Vagina (tissue), 2 donors: ENCODE results near the gene TNS1. TPM values are rescaled to one million over a fixed set of nuclear protein-coding genes. Genes with fewer than 3 reads are reported as not detected.
A peak's percentile ranks its signal among the peaks of the same experiment; 100 is the strongest.

ENCODE experiments used
- DNase-seq, 2 donors: peaks; one replicate each; pipeline ENCODE4 v3.0.0-alpha.2; 2017; ENCODE audit errors: extremely low spot score in 2 of 2
- H3K27ac ChIP-seq: fragments of 200-600 bp; sonication (generic); one replicate; pipeline ENCODE4 v1.5.1; 2019
- H3K27me3 ChIP-seq: fragments of 200-600 bp; sonication (generic); one replicate; pipeline ENCODE4 v1.5.1; 2019
- H3K36me3 ChIP-seq, 2 donors: fragments of 200-600 bp; sonication (generic); one replicate each; pipeline ENCODE4 v1.5.1; 2017 to 2019
- H3K4me1 ChIP-seq: fragments of 200-600 bp; sonication (generic); one replicate; pipeline ENCODE4 v1.5.1; 2019
- H3K4me3 ChIP-seq, 2 donors: fragments of 200-600 bp; sonication (generic); 1 replicate in 1 of 2; 2 replicates in 1 of 2; pipeline ENCODE4 v1.5.1; 2016 to 2019
- H3K9me3 ChIP-seq: fragments of 200-600 bp; sonication (generic); one replicate; pipeline ENCODE4 v1.5.1; 2019
- POLR2A ChIP-seq, 2 donors: fragments of 450-650 bp; IDR thresholded peaks; one replicate each; pipeline ENCODE4 v1.6.1; 2017; ENCODE audit warnings: antibody characterized with exemption in 2 of 2, mild to moderate bottlenecking in 2 of 2, moderate library complexity in 2 of 2
- POLR2AphosphoS5 ChIP-seq, 2 donors: sonication (generic); formaldehyde crosslinking; IDR thresholded peaks; one replicate each; pipeline ENCODE4 v1.9.0; 2017; ENCODE audit warnings: antibody characterized with exemption in 2 of 2, mild to moderate bottlenecking in 2 of 2, low read depth in 1 of 2; ENCODE audit not compliant: insufficient read depth in 1 of 2
- intact Hi-C: fragments of 100-400 bp; cut with DNase I; formaldehyde crosslinking; loops from one replicate; pipeline ENCODE4 v1.15.1; 2023
- total RNA-seq: library from RNA; depleted of rRNA; stranded (reverse); fragments of >200 nt; gene quantifications from one replicate; pipeline ENCODE4 v1.2.3, GENCODE V29; 2016
- TF ChIP-seq, protein P1 (sequence below), 3 experiments: fragments of 450-650 bp in 2 of 3; fragments of 200-600 bp in 1 of 3; sonication (generic) in 1 of 3; IDR thresholded peaks; one replicate each; pipeline ENCODE4 v1.5.1; 2017 to 2019; ENCODE audit warnings: antibody characterized with exemption in 3 of 3, mild to moderate bottlenecking in 2 of 3, moderate library complexity in 2 of 3

Gene TNS1
- total RNA-seq, 1 donor from 2014 or later, result 216 TPM

DNA sequence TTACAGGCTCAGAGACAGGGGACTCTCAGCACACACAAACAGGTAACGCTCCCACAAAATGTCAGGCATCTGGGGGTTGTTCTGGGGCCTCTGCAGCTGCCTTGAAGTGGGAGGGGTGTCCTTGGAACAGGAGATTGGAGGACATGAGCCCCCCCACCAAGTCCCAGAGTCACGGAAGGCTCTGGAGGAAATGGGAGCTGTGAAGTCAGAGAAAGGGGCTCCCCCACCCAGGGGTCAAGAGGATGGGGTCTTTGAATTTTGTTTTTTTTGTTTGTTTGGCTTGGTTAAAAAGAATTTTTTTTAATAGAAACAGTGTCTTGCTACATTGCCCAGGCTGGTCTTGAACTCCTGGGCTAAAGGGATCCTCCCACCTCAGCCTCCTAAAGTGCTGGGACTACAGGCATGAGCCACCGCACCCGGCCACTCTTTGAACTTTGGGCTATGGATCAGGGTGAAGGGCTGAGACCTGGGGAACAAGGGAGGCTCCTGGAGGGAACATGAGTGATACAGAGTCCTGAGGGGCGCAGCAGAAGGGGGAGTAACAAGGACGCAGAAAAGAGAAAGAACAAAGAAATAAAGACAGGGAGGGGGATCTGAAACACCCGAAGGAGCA lies 46.8 kb downstream of the TNS1 start:
- H3K36me3 ChIP-seq, result no peaks in the 10 kb centered on the region
- H3K4me3 ChIP-seq, result no peak overlapping the region
- H3K27ac ChIP-seq, result peak overlapping the region; percentile 73
- no peak for DNase-seq
- TF ChIP-seq POLR2A (IDR thresholded peaks at IDR 0.05), result no peak
- no peak for TF ChIP-seq POLR2AphosphoS5 (IDR thresholded peaks at IDR 0.05; ENCODE audit: insufficient read depth in 1 of 2, low read depth in 1 of 2)
- TF ChIP-seq, protein P1, sequence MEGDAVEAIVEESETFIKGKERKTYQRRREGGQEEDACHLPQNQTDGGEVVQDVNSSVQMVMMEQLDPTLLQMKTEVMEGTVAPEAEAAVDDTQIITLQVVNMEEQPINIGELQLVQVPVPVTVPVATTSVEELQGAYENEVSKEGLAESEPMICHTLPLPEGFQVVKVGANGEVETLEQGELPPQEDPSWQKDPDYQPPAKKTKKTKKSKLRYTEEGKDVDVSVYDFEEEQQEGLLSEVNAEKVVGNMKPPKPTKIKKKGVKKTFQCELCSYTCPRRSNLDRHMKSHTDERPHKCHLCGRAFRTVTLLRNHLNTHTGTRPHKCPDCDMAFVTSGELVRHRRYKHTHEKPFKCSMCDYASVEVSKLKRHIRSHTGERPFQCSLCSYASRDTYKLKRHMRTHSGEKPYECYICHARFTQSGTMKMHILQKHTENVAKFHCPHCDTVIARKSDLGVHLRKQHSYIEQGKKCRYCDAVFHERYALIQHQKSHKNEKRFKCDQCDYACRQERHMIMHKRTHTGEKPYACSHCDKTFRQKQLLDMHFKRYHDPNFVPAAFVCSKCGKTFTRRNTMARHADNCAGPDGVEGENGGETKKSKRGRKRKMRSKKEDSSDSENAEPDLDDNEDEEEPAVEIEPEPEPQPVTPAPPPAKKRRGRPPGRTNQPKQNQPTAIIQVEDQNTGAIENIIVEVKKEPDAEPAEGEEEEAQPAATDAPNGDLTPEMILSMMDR (IDR thresholded peaks at IDR 0.05), result no peak
- H3K9me3 ChIP-seq, result no peaks in the 10 kb centered on the region
- intact Hi-C loops, result no loop called here
- no peaks in the 10 kb centered on the region for H3K27me3 ChIP-seq
- peaks cover 93% of the 10 kb centered on the region for H3K4me1 ChIP-seq

DNA sequence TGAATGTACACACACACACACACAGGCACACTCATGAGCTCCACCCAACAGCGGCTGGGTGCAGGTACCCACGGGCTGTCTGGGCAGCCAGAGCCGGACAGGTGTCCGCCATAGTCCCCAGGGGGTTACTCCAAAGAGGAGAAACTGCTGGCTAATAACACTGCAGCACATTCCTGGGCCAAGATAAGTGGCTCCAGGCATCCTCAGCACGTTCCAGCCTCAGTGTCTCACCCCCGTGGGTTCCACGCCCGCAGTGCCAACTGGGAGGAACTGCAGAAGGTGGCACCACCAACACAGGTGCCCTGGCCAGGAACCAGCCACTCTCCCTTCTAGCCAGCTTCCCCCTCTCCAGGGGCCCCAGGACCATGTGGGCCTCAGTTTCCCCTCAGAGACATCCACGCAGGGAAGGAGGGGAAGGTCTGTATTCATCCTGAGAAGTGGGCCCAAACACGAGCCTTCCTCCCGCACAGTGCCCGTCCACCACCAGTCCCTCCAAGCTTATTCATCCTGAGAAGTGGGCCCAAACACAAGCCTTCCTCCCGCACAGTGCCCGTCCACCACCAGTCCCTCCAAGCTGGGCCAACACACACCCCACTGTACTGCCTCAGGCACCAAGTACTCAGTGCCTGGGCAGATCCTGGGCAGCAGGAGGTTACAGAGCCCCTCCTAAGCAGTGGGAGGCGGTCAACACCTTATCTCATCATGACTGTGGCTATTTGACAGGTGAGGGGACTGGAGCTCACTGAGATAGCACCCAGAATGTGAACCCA lies 47.6 kb downstream of the TNS1 start:
- no peak for DNase-seq
- H3K4me3 ChIP-seq, result no peak overlapping the region
- peak overlapping the region; percentile 73 for H3K27ac ChIP-seq
- TF ChIP-seq, protein P1 (IDR thresholded peaks at IDR 0.05), result no peak
- TF ChIP-seq POLR2AphosphoS5 (IDR thresholded peaks at IDR 0.05; ENCODE audit: insufficient read depth in 1 of 2, low read depth in 1 of 2) (no peak), POLR2A (IDR thresholded peaks at IDR 0.05) (no peak)
- peaks cover 93% of the 10 kb centered on the region for H3K4me1 ChIP-seq
- intact Hi-C loops, result no loop called here
- no peaks in the 10 kb centered on the region for H3K9me3 ChIP-seq
- H3K27me3 ChIP-seq, result no peaks in the 10 kb centered on the region
- H3K36me3 ChIP-seq, result no peaks in the 10 kb centered on the region

DNA sequence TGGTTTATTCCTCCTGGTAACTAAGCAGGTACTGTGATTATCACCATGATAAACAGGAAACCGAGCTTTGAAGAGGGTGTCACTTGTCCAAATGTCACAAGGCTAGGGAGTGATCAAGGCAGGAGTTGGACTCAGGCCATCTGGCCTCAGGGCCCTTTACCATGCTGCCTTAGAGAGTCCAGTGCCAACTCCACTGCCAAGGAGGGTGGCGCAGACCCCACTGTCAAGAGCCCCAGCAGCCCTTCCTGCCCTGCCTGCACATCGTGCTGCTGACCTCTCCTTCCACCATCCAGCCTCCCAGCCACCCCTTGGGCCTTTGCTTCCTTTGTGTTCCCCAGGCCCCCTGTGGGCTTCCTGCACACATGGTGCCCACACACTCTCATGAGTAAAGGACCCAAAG lies 48.3 kb downstream of the TNS1 start:
- Histone ChIP-seq H3K36me3 (no peaks in the 10 kb centered on the region), H3K4me1 (peaks cover 93% of the 10 kb centered on the region), H3K27me3 (no peaks in the 10 kb centered on the region), H3K4me3 (no peak overlapping the region), H3K27ac (peak overlapping the region; percentile 73), H3K9me3 (no peaks in the 10 kb centered on the region)
- intact Hi-C loops, result no loop called here
- no peak for DNase-seq
- no peak for TF ChIP-seq POLR2A (IDR thresholded peaks at IDR 0.05)
- TF ChIP-seq, protein P1 (IDR thresholded peaks at IDR 0.05), result no peak
- TF ChIP-seq POLR2AphosphoS5 (IDR thresholded peaks at IDR 0.05; ENCODE audit: insufficient read depth in 1 of 2, low read depth in 1 of 2), result no peak

DNA sequence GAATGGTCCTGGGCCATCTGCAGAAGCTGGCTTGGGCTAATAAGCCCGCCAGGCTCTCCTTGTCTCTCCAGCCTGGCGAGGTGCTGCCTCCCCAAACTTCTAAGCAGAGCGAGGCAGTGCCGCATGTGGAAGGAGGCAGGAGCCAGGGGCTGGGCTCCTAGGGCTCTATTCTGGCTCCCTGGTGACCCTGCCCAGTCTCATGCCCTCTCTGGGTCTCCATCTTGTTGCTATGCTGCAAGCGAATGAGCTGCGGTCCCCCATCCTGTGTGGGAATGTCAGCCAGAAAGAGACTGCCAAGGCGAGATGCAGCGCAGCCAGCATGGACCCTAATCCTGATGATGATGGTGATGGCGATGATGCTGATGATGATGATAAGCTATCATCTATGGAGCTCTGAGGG lies 48.7 kb downstream of the TNS1 start:
- intact Hi-C loops, result no loop called here
- H3K9me3 ChIP-seq, result no peaks in the 10 kb centered on the region
- no peaks in the 10 kb centered on the region for H3K27me3 ChIP-seq
- H3K27ac ChIP-seq, result peak overlapping the region; percentile 73
- DNase-seq, result no peak
- peaks cover 93% of the 10 kb centered on the region for H3K4me1 ChIP-seq
- TF ChIP-seq POLR2AphosphoS5 (IDR thresholded peaks at IDR 0.05; ENCODE audit: insufficient read depth in 1 of 2, low read depth in 1 of 2), result peak in 1 of 2 donors; percentile 6
- TF ChIP-seq POLR2A (IDR thresholded peaks at IDR 0.05), result no peak
- TF ChIP-seq, protein P1 (IDR thresholded peaks at IDR 0.05), result no peak
- H3K36me3 ChIP-seq, result no peaks in the 10 kb centered on the region
- no peak overlapping the region for H3K4me3 ChIP-seq

DNA sequence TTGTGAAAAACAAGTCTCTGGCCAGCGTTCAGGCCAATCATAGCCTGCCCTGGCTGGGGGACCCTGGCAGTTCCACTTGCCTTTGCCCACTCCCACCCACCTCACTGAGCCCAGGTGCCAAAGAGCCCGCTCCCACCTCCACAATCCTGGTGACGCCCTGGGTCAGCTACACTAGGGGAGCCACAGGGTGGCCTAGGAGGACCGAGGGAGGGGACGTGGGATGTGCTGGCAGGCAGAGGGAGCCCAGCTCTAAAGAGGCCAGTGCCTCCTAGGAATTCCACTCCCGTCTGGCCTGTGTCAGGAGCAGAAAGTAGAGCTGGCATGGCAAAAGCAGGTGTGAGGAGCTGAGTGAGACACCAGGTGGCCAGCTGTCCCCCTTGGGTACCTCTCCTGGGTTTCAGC lies 49.3 kb downstream of the TNS1 start:
- H3K36me3 ChIP-seq, result no peaks in the 10 kb centered on the region
- no peaks in the 10 kb centered on the region for H3K9me3 ChIP-seq
- H3K4me3 ChIP-seq, result no peak overlapping the region
- TF ChIP-seq, protein P1 (IDR thresholded peaks at IDR 0.05), result no peak
- no peak for TF ChIP-seq POLR2A (IDR thresholded peaks at IDR 0.05)
- no peak for TF ChIP-seq POLR2AphosphoS5 (IDR thresholded peaks at IDR 0.05; ENCODE audit: insufficient read depth in 1 of 2, low read depth in 1 of 2)
- peaks cover 94% of the 10 kb centered on the region for H3K4me1 ChIP-seq
- no peak for DNase-seq
- no peaks in the 10 kb centered on the region for H3K27me3 ChIP-seq
- H3K27ac ChIP-seq, result peak overlapping the region; percentile 73
- intact Hi-C loops, result no loop called here
